Measurements from ENCODE around the gene ZNF302.

DNA sequence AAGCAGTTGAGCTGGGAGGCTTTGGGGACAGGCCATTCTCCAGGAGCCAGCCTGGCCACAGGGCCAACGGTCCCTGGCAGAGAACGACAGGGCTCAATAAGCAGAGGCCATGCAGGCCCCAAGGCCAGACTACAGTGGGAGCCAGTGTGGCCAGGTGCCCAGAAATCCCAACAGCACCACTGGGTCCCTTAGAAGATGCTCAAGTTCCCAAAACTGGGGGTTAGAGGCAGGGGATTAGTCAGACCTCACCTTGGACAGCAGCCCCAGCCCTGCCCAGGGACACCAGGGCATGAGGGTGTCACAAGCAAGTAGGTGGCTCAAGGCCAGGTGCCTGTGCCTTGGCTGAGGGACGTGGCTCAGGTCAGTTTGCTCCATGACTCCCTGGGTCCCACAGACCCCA, 13.3 kb upstream of the ZNF302 start:
- TF ChIP-seq, protein P1, sequence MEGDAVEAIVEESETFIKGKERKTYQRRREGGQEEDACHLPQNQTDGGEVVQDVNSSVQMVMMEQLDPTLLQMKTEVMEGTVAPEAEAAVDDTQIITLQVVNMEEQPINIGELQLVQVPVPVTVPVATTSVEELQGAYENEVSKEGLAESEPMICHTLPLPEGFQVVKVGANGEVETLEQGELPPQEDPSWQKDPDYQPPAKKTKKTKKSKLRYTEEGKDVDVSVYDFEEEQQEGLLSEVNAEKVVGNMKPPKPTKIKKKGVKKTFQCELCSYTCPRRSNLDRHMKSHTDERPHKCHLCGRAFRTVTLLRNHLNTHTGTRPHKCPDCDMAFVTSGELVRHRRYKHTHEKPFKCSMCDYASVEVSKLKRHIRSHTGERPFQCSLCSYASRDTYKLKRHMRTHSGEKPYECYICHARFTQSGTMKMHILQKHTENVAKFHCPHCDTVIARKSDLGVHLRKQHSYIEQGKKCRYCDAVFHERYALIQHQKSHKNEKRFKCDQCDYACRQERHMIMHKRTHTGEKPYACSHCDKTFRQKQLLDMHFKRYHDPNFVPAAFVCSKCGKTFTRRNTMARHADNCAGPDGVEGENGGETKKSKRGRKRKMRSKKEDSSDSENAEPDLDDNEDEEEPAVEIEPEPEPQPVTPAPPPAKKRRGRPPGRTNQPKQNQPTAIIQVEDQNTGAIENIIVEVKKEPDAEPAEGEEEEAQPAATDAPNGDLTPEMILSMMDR (IDR thresholded peaks at IDR 0.05), result no peak
- no peak for TF ChIP-seq POLR2A (IDR thresholded peaks at IDR 0.05)
